Activated CD8-positive, alpha-beta T cell treated with anti-CD3 and anti-CD28 coated beads, Interleukin-2, amount 10 ng/mL, durations not matched to agents 7 days and 5 days (primary cell): Measurements from ENCODE around the gene CPEB2. TPM values are rescaled to one million over a fixed set of nuclear protein-coding genes. Genes with fewer than 3 reads are reported as not detected.
A peak's percentile ranks its signal among the peaks of the same experiment; 100 is the strongest.

Experiments used
- ATAC-seq: fragments of 150-1000 bp; cut with Tn5 transposase; one replicate; pipeline ENCODE4 v1.10.0; 2021; ENCODE audit warnings: moderate library complexity
- CTCF ChIA-PET: fragments of 350-600 bp; sonication (Branson Sonifier 250); formaldehyde crosslinking; loops from one replicate; lab custom pipeline; 2021; ENCODE audit warnings: antibody characterized with exemption; lab: Charles Lee
- POLR2A ChIA-PET: fragments of 350-600 bp; sonication (Branson Sonifier 250); formaldehyde crosslinking; loops from one replicate; lab custom pipeline; 2021; ENCODE audit warnings: antibody characterized with exemption; lab: Charles Lee
- DNase-seq: peaks from one replicate; pipeline ENCODE4 v3.0.0-alpha.2; 2020
- H3K27ac Mint-ChIP-seq: one replicate; pipeline ENCODE4 v1.8.0; 2021; ENCODE audit warnings: mild to moderate bottlenecking, mixed read lengths
- H3K27me3 Mint-ChIP-seq: one replicate; pipeline ENCODE4 v1.8.0; 2021; ENCODE audit warnings: low read depth, mixed read lengths
- H3K36me3 Mint-ChIP-seq: one replicate; pipeline ENCODE4 v1.8.0; 2021; ENCODE audit warnings: low read depth, mixed read lengths
- H3K4me1 Mint-ChIP-seq: one replicate; pipeline ENCODE4 v1.8.0; 2021; ENCODE audit warnings: low read depth, mixed read lengths
- H3K4me3 Mint-ChIP-seq: one replicate; pipeline ENCODE4 v1.8.0; 2021; ENCODE audit warnings: mild to moderate bottlenecking, mixed read lengths
- H3K9me3 Mint-ChIP-seq: one replicate; pipeline ENCODE4 v1.8.0; 2022; ENCODE audit warnings: mixed read lengths; ENCODE audit not compliant: insufficient read depth
- total RNA-seq, 2 experiments: library from RNA; stranded (reverse); gene quantifications; one replicate each; pipeline ENCODE4 v1.2.3, GENCODE V29; 2021

CPEB2 gene
- total RNA-seq, 2 experiments from 2014 or later = 8.8 to 9.7 TPM

GRCh38 chr4:15012017-15012788, 9.9 kb downstream of the CPEB2 start:
- Mint-ChIP-seq H3K27me3 (no peaks in the 10 kb centered on the region), H3K4me3 (no peak overlapping the region), H3K36me3 (peaks cover 35% of the 10 kb centered on the region), H3K4me1 (peaks cover 12% of the 10 kb centered on the region), H3K9me3 (no peaks in the 10 kb centered on the region), H3K27ac (no peak overlapping the region)
- DNase-seq (no peak), ATAC-seq (no peak)
- CTCF ChIA-PET = no interaction called here
- POLR2A ChIA-PET = no interaction called here

- ATAC-seq (no peak), DNase-seq (no peak)
- Mint-ChIP-seq H3K4me3 (no peak overlapping the region), H3K9me3 (no peaks in the 10 kb centered on the region), H3K4me1 (peaks cover 17% of the 10 kb centered on the region), H3K27me3 (no peaks in the 10 kb centered on the region), H3K36me3 (peaks cover 32% of the 10 kb centered on the region), H3K27ac (no peak overlapping the region)
- ChIA-PET POLR2A (no interaction called here), CTCF (interaction anchor here (0.9 to 1.2 kb wide), 2 partner anchors 10 to 139 kb away, joined by 3 to 4 read pairs; no protein-coding TSS in a partner anchor)
These were observed 11.3 kb downstream of the CPEB2 start for GRCh38 chr4:15013585-15013984.

- ChIA-PET POLR2A (interaction anchor here (1.1 kb wide), 1 partner anchor 12 kb away, joined by 5 read pairs; the partner anchor contains the start of gene CPEB2), CTCF (interaction anchor here (1.2 kb wide), 2 partner anchors 14 to 1361 kb away, joined by 4 read pairs; no protein-coding TSS in a partner anchor)
- Mint-ChIP-seq H3K9me3 (no peaks in the 10 kb centered on the region), H3K27me3 (no peaks in the 10 kb centered on the region), H3K36me3 (peaks cover 33% of the 10 kb centered on the region), H3K27ac (no peak overlapping the region), H3K4me3 (no peak overlapping the region), H3K4me1 (peaks cover 24% of the 10 kb centered on the region)
- no peak for ATAC-seq
- DNase-seq = no peak
These were observed 12.9 kb downstream of the CPEB2 start for GRCh38 chr4:15015170-15015569.

GRCh38 chr4:15018361-15018760, 16.1 kb downstream of the CPEB2 start:
- DNase-seq (no peak), ATAC-seq (no peak)
- POLR2A ChIA-PET = interaction anchor here (1.1 kb wide), 1 partner anchor 15 kb away, joined by 4 read pairs; no protein-coding TSS in a partner anchor
- peak overlapping the region; percentile 43 for H3K27ac Mint-ChIP-seq
- H3K4me1 Mint-ChIP-seq = peaks cover 32% of the 10 kb centered on the region
- H3K36me3 Mint-ChIP-seq = peaks cover 41% of the 10 kb centered on the region
- H3K27me3 Mint-ChIP-seq = no peaks in the 10 kb centered on the region
- no peaks in the 10 kb centered on the region for H3K9me3 Mint-ChIP-seq
- CTCF ChIA-PET = no interaction called here
- no peak overlapping the region for H3K4me3 Mint-ChIP-seq

- H3K27ac Mint-ChIP-seq = no peak overlapping the region
These were observed 18.4 kb downstream of the CPEB2 start for GRCh38 chr4:15020502-15021286.

GRCh38 chr4:15021311-15021710, 19.0 kb downstream of the CPEB2 start:
- no peak overlapping the region for H3K4me3 Mint-ChIP-seq
- H3K9me3 Mint-ChIP-seq = no peaks in the 10 kb centered on the region
- H3K4me1 Mint-ChIP-seq = peaks cover 32% of the 10 kb centered on the region
- no peak overlapping the region for H3K27ac Mint-ChIP-seq
- ATAC-seq (no peak), DNase-seq (no peak)
- ChIA-PET CTCF (no interaction called here), POLR2A (interaction anchor here (0.9 kb wide), 1 partner anchor 18 kb away, joined by 4 read pairs; no protein-coding TSS in a partner anchor)
- no peaks in the 10 kb centered on the region for H3K27me3 Mint-ChIP-seq
- H3K36me3 Mint-ChIP-seq = peaks cover 41% of the 10 kb centered on the region

More at GRCh38 chr4:15020502-15021286, 18.4 kb downstream of the CPEB2 start:
- H3K9me3 Mint-ChIP-seq = no peaks in the 10 kb centered on the region
- peaks cover 32% of the 10 kb centered on the region for H3K4me1 Mint-ChIP-seq
- ChIA-PET CTCF (no interaction called here), POLR2A (interaction anchor here (0.9 kb wide), 1 partner anchor 18 kb away, joined by 4 read pairs; no protein-coding TSS in a partner anchor)
- H3K4me3 Mint-ChIP-seq = no peak overlapping the region
- no peak for DNase-seq
- no peaks in the 10 kb centered on the region for H3K27me3 Mint-ChIP-seq
- ATAC-seq = no peak
- H3K36me3 Mint-ChIP-seq = peaks cover 42% of the 10 kb centered on the region

- ChIA-PET POLR2A (interaction anchor here (0.9 kb wide), 1 partner anchor 19 kb away, joined by 4 read pairs; no protein-coding TSS in a partner anchor), CTCF (no interaction called here)
- ATAC-seq (no peak), DNase-seq (no peak)
- Mint-ChIP-seq H3K27me3 (no peaks in the 10 kb centered on the region), H3K27ac (no peak overlapping the region), H3K9me3 (no peaks in the 10 kb centered on the region), H3K36me3 (peaks cover 41% of the 10 kb centered on the region), H3K4me3 (no peak overlapping the region), H3K4me1 (peaks cover 32% of the 10 kb centered on the region)
These were observed 19.7 kb downstream of the CPEB2 start for GRCh38 chr4:15021946-15022345.

- peaks cover 42% of the 10 kb centered on the region for H3K36me3 Mint-ChIP-seq
- ChIA-PET POLR2A (interaction anchor here (1.6 kb wide), 1 partner anchor 21 kb away, joined by 4 read pairs; no protein-coding TSS in a partner anchor), CTCF (no interaction called here)
- DNase-seq = no peak
- H3K9me3 Mint-ChIP-seq = no peaks in the 10 kb centered on the region
- no peak overlapping the region for H3K27ac Mint-ChIP-seq
- peaks cover 17% of the 10 kb centered on the region for H3K4me1 Mint-ChIP-seq
- H3K4me3 Mint-ChIP-seq = no peak overlapping the region
- H3K27me3 Mint-ChIP-seq = no peaks in the 10 kb centered on the region
- ATAC-seq = no peak
These were observed 22.1 kb downstream of the CPEB2 start for GRCh38 chr4:15024386-15024785.

GRCh38 chr4:15025693-15026092, 23.4 kb downstream of the CPEB2 start:
- DNase-seq = no peak
- CTCF ChIA-PET = no interaction called here

GRCh38 chr4:15027921-15028435, 25.7 kb downstream of the CPEB2 start:
- no peak for ATAC-seq
- Mint-ChIP-seq H3K9me3 (no peaks in the 10 kb centered on the region), H3K27ac (no peak overlapping the region), H3K4me3 (no peak overlapping the region), H3K4me1 (peaks cover 4% of the 10 kb centered on the region), H3K27me3 (no peaks in the 10 kb centered on the region), H3K36me3 (peaks cover 25% of the 10 kb centered on the region)
- ChIA-PET CTCF (no interaction called here), POLR2A (no interaction called here)
- no peak for DNase-seq

More at GRCh38 chr4:15025693-15026092, 23.4 kb downstream of the CPEB2 start:
- no peak for ATAC-seq
- H3K27me3 Mint-ChIP-seq = no peaks in the 10 kb centered on the region
- POLR2A ChIA-PET = interaction anchor here (1.6 kb wide), 1 partner anchor 23 kb away, joined by 4 read pairs; no protein-coding TSS in a partner anchor
- no peak overlapping the region for H3K27ac Mint-ChIP-seq
- peaks cover 11% of the 10 kb centered on the region for H3K4me1 Mint-ChIP-seq
- peaks cover 35% of the 10 kb centered on the region for H3K36me3 Mint-ChIP-seq
- H3K4me3 Mint-ChIP-seq = no peak overlapping the region
- H3K9me3 Mint-ChIP-seq = no peaks in the 10 kb centered on the region

GRCh38 chr4:15031197-15031596, 28.9 kb downstream of the CPEB2 start:
- peaks cover 6% of the 10 kb centered on the region for H3K4me1 Mint-ChIP-seq
- ATAC-seq = no peak
- no peak for DNase-seq
- ChIA-PET CTCF (no interaction called here), POLR2A (no interaction called here)
- H3K27me3 Mint-ChIP-seq = no peaks in the 10 kb centered on the region
- H3K9me3 Mint-ChIP-seq = no peaks in the 10 kb centered on the region
- peaks cover 35% of the 10 kb centered on the region for H3K36me3 Mint-ChIP-seq
- no peak overlapping the region for H3K27ac Mint-ChIP-seq
- no peak overlapping the region for H3K4me3 Mint-ChIP-seq
